Testis (tissue), 3 donors: ENCODE measurements around the gene SLU7. TPM values are rescaled to one million over a fixed set of nuclear protein-coding genes. Genes with fewer than 3 reads are reported as not detected.
A peak's percentile ranks its signal among the peaks of the same experiment; 100 is the strongest.

Experiments used
- DNase-seq: peaks from one replicate; pipeline ENCODE4 v3.0.0-alpha.2; 2019
- H3K27ac ChIP-seq, 2 donors: fragments of 200-600 bp; sonication (generic); one replicate each; pipeline ENCODE4 v1.5.1; 2019
- H3K27me3 ChIP-seq: fragments of 200-600 bp; sonication (generic); one replicate; pipeline ENCODE4 v1.5.1; 2019
- H3K36me3 ChIP-seq: fragments of 200-600 bp; sonication (generic); one replicate; pipeline ENCODE4 v1.5.1; 2017; ENCODE audit warnings: low read depth; ENCODE audit errors: missing control alignments
- H3K4me1 ChIP-seq: fragments of 200-600 bp; sonication (generic); one replicate; pipeline ENCODE4 v1.5.1; 2019
- H3K4me3 ChIP-seq, 2 donors: fragments of 200-600 bp; sonication (generic); one replicate each; pipeline ENCODE4 v1.5.1; 2017 to 2019
- H3K9me3 ChIP-seq: fragments of 200-600 bp; sonication (generic); one replicate; pipeline ENCODE4 v1.5.1; 2017
- POLR2A ChIP-seq: fragments of 450-650 bp; IDR thresholded peaks from one replicate; pipeline ENCODE4 v1.6.1; 2017; ENCODE audit warnings: antibody characterized with exemption, mild to moderate bottlenecking, moderate library complexity
- WGBS, 2 donors: methylation state at CpG; one replicate each; pipeline ENCODE4 v1.1.5; 2018; 5-methylcytosine and 5-hydroxymethylcytosine counted together
- intact Hi-C: fragments of 100-400 bp; cut with DNase I; formaldehyde crosslinking; loops from one replicate; pipeline ENCODE4 v1.15.1; 2023; ENCODE audit warnings: low total_unique reads
- polyA plus RNA-seq: library from polyadenylated mRNA; stranded (reverse); fragments of 350-450 nt; fragmentation: Illumina TruSeq; extraction: RNeasy Lipid Tissue Mini Kit (QIAGEN cat#74804); gene quantifications from one replicate; pipeline ENCODE4 v1.2.3, GENCODE V29; 2014; ENCODE audit warnings: low read depth, low replicate concordance; ENCODE audit not compliant: insufficient read depth
- total RNA-seq, 2 donors: library from RNA; depleted of rRNA; stranded (reverse); fragments of >200 nt; gene quantifications; one replicate each; pipeline ENCODE4 v1.2.3, GENCODE V29; 2016
- TF ChIP-seq, protein P1 (sequence below), 3 experiments: fragments of 450-650 bp in 2 of 3; fragments of 200-600 bp in 1 of 3; sonication (generic) in 1 of 3; IDR thresholded peaks; one replicate each; pipeline ENCODE4 v1.5.1; 2016 to 2019; ENCODE audit warnings: antibody characterized with exemption in 3 of 3, mild to moderate bottlenecking in 2 of 3, moderate library complexity in 1 of 3

Gene SLU7
- total and polyA plus RNA-seq, 3 donors from 2014 or later = 60.1 to 100.0 (median 92.4) TPM

DNA sequence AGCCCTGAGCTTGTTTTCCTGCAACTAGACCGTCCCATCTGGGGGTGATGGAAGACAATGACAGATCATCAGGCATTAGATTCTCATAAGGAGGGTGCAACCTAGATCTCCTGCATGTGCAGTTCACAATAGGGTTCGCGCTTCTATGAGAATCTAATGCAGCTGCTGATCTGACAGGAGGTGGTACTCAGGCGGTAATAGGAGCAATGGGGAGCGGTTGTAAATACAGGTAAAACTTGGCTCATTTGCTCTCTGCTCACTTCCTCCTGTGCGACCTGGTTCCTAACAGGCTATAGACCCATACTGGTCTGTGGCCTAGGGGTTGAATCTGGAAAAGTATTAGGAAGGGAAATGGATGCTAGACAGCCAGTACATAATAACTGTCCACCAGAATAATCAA lies 42.5 kb upstream of the SLU7 start:
- TF ChIP-seq, protein P1, sequence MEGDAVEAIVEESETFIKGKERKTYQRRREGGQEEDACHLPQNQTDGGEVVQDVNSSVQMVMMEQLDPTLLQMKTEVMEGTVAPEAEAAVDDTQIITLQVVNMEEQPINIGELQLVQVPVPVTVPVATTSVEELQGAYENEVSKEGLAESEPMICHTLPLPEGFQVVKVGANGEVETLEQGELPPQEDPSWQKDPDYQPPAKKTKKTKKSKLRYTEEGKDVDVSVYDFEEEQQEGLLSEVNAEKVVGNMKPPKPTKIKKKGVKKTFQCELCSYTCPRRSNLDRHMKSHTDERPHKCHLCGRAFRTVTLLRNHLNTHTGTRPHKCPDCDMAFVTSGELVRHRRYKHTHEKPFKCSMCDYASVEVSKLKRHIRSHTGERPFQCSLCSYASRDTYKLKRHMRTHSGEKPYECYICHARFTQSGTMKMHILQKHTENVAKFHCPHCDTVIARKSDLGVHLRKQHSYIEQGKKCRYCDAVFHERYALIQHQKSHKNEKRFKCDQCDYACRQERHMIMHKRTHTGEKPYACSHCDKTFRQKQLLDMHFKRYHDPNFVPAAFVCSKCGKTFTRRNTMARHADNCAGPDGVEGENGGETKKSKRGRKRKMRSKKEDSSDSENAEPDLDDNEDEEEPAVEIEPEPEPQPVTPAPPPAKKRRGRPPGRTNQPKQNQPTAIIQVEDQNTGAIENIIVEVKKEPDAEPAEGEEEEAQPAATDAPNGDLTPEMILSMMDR (IDR thresholded peaks at IDR 0.05) = no peak
- Histone ChIP-seq H3K27ac (no peak overlapping the region), H3K4me1 (no peaks in the 10 kb centered on the region), H3K9me3 (no peaks in the 10 kb centered on the region), H3K36me3 (no peaks in the 10 kb centered on the region), H3K4me3 (no peak overlapping the region), H3K27me3 (no peaks in the 10 kb centered on the region)
- DNase-seq = no peak
- intact Hi-C loops = no loop called here
- WGBS, 2 donors = 81 to 88% methylated on average over 6 of the region's 6 CpGs

DNA sequence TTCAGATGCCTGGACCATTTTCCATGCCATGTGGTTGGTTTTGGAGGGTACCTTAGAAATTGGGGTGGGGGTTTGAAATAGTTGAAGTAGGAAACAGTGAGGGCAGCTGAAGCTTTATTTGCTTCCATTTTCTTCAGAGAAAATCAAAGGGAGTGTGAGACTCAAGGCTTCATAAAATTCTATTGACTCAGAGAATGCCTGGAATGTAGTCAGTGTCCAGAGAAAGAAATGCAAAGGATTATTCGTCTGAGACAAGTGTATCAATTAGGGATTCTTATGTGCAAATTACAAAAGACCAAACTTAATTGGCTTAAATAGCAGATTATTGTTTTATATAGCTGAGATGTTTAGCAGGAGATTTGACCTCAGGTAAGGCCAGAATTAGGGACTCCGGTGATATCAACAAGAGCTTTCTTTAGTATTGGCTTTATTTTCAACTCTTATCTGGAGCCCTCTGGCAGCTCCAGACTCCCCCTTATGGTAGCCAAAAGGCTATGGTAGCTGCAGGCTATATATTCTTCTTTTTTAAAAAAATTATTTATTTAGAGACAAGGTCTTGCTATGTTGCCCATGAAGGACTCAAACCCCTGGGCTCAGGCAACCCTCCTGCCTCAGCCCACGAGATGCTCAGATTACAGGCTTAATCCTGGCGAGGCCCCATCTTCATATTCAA lies 41.6 kb upstream of the SLU7 start:
- Histone ChIP-seq H3K27me3 (no peaks in the 10 kb centered on the region), H3K36me3 (no peaks in the 10 kb centered on the region), H3K9me3 (no peaks in the 10 kb centered on the region), H3K4me3 (no peak overlapping the region), H3K27ac (no peak overlapping the region), H3K4me1 (no peaks in the 10 kb centered on the region)
- DNase-seq = no peak
- WGBS, 2 donors = 69 to 84% methylated on average over 4 of the region's 4 CpGs
- intact Hi-C loops = no loop called here
- TF ChIP-seq, protein P1 (IDR thresholded peaks at IDR 0.05) = no peak
- TF ChIP-seq POLR2A = no peak

DNA sequence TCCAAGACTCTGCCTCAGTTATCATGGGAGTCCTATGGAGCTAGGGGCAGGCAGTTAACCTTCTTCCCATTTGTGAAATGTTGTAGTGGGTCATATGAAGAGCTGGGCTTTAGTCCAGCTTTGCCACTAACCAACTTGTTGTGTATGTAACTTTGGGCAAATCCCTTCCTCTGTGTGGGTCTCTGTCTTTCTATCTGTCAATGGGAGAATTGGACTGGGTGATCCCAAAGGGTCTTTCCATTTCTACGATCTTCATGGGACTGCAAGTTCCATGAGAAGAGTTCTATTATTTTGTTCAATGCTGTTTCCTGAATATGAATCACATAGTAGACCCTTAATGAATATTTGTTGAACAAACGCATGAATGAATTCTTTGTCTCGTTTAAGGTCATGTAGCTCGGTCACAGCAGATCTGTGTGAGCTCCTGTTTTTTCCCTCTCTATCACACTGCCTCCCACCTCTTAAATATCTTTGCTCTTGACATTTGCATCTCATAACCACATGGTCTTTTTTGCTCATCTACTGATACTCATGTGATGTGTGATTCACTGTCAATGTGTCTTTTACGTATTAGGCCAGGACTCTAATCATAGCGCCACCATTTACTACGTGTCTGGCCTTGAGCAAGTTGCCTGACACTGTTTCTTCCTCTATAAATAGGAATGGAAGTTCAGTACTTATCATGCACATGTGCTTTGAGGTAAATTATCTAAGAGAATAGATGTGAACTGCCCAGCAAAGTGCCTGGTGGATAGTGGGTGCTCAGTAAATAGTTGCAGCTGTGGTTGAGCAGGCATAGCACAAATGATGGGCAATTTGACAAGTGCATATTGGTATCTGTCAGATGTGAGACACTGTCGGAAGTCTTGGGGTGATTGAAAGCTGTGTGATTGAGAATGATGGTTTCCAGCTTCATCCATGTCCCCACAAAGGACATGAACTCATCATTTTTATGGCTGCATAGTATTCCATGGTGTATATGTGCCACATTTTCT lies 40.2 kb upstream of the SLU7 start:
- DNase-seq = peak; percentile 41
- intact Hi-C loops = no loop called here

DNA sequence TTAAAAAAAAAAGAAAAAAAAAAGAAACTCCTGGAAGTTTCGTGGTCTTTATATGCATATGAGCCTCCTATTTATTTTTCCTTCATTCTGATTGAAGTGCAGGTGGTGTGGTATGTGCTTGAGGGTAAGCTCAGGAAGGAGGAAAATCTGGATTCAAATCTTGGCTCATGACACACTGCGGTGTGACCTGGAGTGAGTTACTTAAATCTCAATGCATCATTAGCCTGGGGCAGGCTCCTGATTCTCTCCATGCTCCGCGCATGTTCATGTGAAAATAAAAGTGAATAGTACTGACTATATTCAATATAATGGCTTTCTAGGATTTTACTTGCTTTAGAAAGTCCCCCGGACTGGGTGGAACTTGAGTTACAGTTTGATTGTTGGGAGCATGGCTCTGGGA lies 38.4 kb upstream of the SLU7 start:
- Histone ChIP-seq H3K9me3 (no peaks in the 10 kb centered on the region), H3K4me3 (no peak overlapping the region), H3K27ac (no peak overlapping the region), H3K27me3 (no peaks in the 10 kb centered on the region), H3K4me1 (no peaks in the 10 kb centered on the region), H3K36me3 (no peaks in the 10 kb centered on the region)
- TF ChIP-seq POLR2A = no peak
- TF ChIP-seq, protein P1 (IDR thresholded peaks at IDR 0.05) = no peak
- intact Hi-C loops = no loop called here
- DNase-seq = no peak
- WGBS, 2 donors = 88 to 92% methylated on average over 5 of the region's 5 CpGs

More for the DNA sequence above, 40.2 kb upstream of the SLU7 start:
- no peak for TF ChIP-seq POLR2A
- TF ChIP-seq, protein P1 (IDR thresholded peaks at IDR 0.05) = no peak
- 67 to 83% methylated on average over 8 of the region's 8 CpGs for WGBS, 2 donors
- Histone ChIP-seq H3K27me3 (no peaks in the 10 kb centered on the region), H3K4me1 (no peaks in the 10 kb centered on the region), H3K9me3 (no peaks in the 10 kb centered on the region), H3K4me3 (no peak overlapping the region), H3K36me3 (no peaks in the 10 kb centered on the region), H3K27ac (no peak overlapping the region)
